HCT116 (cell line): ENCODE data around the gene MKI67. TPM values are rescaled to one million over a fixed set of nuclear protein-coding genes. Genes with fewer than 3 reads are reported as not detected.

ENCODE experiments used
- ATAC-seq: fragments of 200-7000 bp; cut with Tn5 transposase; 2 replicates; pipeline ENCODE4 v1.9.1; 2020; ENCODE audit warnings: mild to moderate bottlenecking, moderate library complexity
- BruUV-seq: library from RNA; stranded (reverse); fragments of 400-500 nt; replicated peaks from 2 replicates; lab custom pipeline; 2021; lab: Mats Ljungman, UMichigan
- CTCF ChIA-PET: fragments of 300-600 bp; sonication (Branson Sonifier 250); formaldehyde crosslinking; loops from one replicate; lab custom pipeline; 2021; ENCODE audit warnings: antibody characterized with exemption; lab: Charles Lee
- POLR2A ChIA-PET: fragments of 300-600, 350-600 bp; sonication (Branson Sonifier 250); formaldehyde crosslinking; loops from one replicate; lab custom pipeline; 2021; ENCODE audit warnings: antibody characterized with exemption; lab: Charles Lee
- RAD21 ChIA-PET, 2 experiments: fragments of 300-600 bp; sonication (Branson Sonifier 250); formaldehyde crosslinking; loops; one replicate each; lab custom pipeline; 2023; ENCODE audit warnings: low total read pairs in 2 of 2; ENCODE audit not compliant: uncharacterized antibody in 2 of 2, unreplicated experiment in 2 of 2, low non-redundant PET in 1 of 2; lab: Charles Lee
- DNase-seq: peaks from one replicate; pipeline ENCODE4 v3.0.0-alpha.2; 2010; ENCODE audit warnings: low read depth, low spot score
- H2AFZ ChIP-seq: fragments of 200-600 bp; shearing (Covaris generic), sonication (generic); 2 replicates; pipeline ENCODE4 v1.6.1; 2017; ENCODE audit warnings: low read depth, mixed run types, mixed read lengths, antibody characterized with exemption, low read length; ENCODE audit not compliant: poor library complexity, severe bottlenecking
- H3K27ac ChIP-seq: 2 replicates; pipeline ENCODE4 v1.5.1; 2012; ENCODE audit warnings: low read depth, low read length
- H3K27me3 ChIP-seq: fragments of 200-600 bp; sonication (generic); 2 replicates; pipeline ENCODE4 v1.6.1; 2016; ENCODE audit warnings: mixed run types, low read length, mixed read lengths; ENCODE audit not compliant: insufficient read depth
- H3K36me3 ChIP-seq, 2 experiments: fragments of 200-500 bp in 1 of 2; fragments of 200-600 bp in 1 of 2; sonication (Bioruptor generic) in 1 of 2; sonication (generic) in 1 of 2; 2 replicates each; pipeline versions ENCODE4 v1.5.1 to v1.6.1; 2014 to 2016; ENCODE audit warnings: low read length in 2 of 2, inconsistent platforms in 1 of 2, mixed read lengths in 1 of 2, mixed run types in 1 of 2; ENCODE audit not compliant: insufficient read depth in 2 of 2, control insufficient read depth in 1 of 2
- H3K4me1 ChIP-seq, 2 experiments: fragments of 200-600 bp in 1 of 2; sonication (generic) in 1 of 2; 2 replicates each; pipeline versions ENCODE4 v1.5.1 to v1.6.1; 2012 to 2017; ENCODE audit warnings: low read length in 2 of 2, inconsistent platforms in 1 of 2, mild to moderate bottlenecking in 1 of 2, mixed read lengths in 1 of 2, mixed run types in 1 of 2, moderate library complexity in 1 of 2; ENCODE audit not compliant: insufficient read depth in 2 of 2, control insufficient read depth in 1 of 2
- H3K4me2 ChIP-seq: fragments of 200-600 bp; sonication (generic); 2 replicates; pipeline ENCODE4 v1.6.1; 2017; ENCODE audit warnings: mixed run types, low read length, mixed read lengths
- H3K4me3 ChIP-seq, 2 experiments: fragments of 200-600 bp in 1 of 2; sonication (generic) in 1 of 2; replicated peaks in 1 of 2; 2 replicates each; pipeline ENCODE4 v1.5.1; 2011 to 2016; ENCODE audit warnings: low read length in 2 of 2, control low read depth in 1 of 2, low read depth in 1 of 2, mild to moderate bottlenecking in 1 of 2, mixed read lengths in 1 of 2, mixed run types in 1 of 2
- H3K79me2 ChIP-seq: fragments of 200-600 bp; sonication (generic); 2 replicates; pipeline ENCODE4 v1.6.1; 2017; ENCODE audit warnings: mild to moderate bottlenecking, mixed run types, low read length, moderate library complexity, mixed read lengths; ENCODE audit not compliant: insufficient read depth
- H3K9ac ChIP-seq: fragments of 200-600 bp; sonication (generic); 2 replicates; pipeline ENCODE4 v1.6.1; 2016; ENCODE audit warnings: low read length, mixed read lengths
- H3K9me2 ChIP-seq: fragments of 200-600 bp; sonication (generic), shearing (Covaris generic); 2 replicates; pipeline ENCODE4 v1.6.1; 2017; ENCODE audit warnings: mixed run types, mild to moderate bottlenecking, moderate library complexity; ENCODE audit not compliant: insufficient read depth
- H3K9me3 ChIP-seq, 2 experiments: fragments of 200-500 bp in 1 of 2; fragments of 200-600 bp in 1 of 2; sonication (Bioruptor generic) in 1 of 2; sonication (generic) in 1 of 2; 2 replicates each; pipeline ENCODE4 v1.6.1; 2014 to 2017; ENCODE audit warnings: low read length in 2 of 2, mixed read lengths in 2 of 2, inconsistent platforms in 1 of 2, low read depth in 1 of 2, mild to moderate bottlenecking in 1 of 2, mixed run types in 1 of 2, moderate library complexity in 1 of 2; ENCODE audit not compliant: control insufficient read depth in 1 of 2, insufficient read depth in 1 of 2
- H4K20me1 ChIP-seq: fragments of 200-600 bp; sonication (generic), shearing (Covaris generic); 2 replicates; pipeline ENCODE4 v1.6.1; 2017; ENCODE audit warnings: mixed run types, mild to moderate bottlenecking, moderate library complexity; ENCODE audit not compliant: insufficient read depth
- CBX3 ChIP-seq: IDR thresholded peaks from 2 replicates; pipeline ENCODE4 v1.6.1; 2012; ENCODE audit warnings: low read depth
- EGR1 ChIP-seq: IDR thresholded peaks from 2 replicates; pipeline ENCODE4 v1.6.1; 2012; ENCODE audit warnings: low read depth
- ELF1 ChIP-seq: IDR thresholded peaks from 2 replicates; pipeline ENCODE4 v1.6.1; 2012; ENCODE audit warnings: low read depth, borderline replicate concordance
- EZH2phosphoT487 ChIP-seq: fragments of 200-600 bp; IDR thresholded peaks from 2 replicates; pipeline ENCODE4 v1.6.1; 2018; ENCODE audit warnings: antibody characterized with exemption, borderline replicate concordance
- JUND ChIP-seq: IDR thresholded peaks from 2 replicates; pipeline ENCODE4 v1.6.1; 2012
- RAD21 ChIP-seq: IDR thresholded peaks from 2 replicates; pipeline ENCODE4 v1.6.1; 2012; ENCODE audit warnings: low read depth, mild to moderate bottlenecking
- SRF ChIP-seq: IDR thresholded peaks from 2 replicates; pipeline ENCODE4 v1.6.1; 2012; ENCODE audit warnings: low read depth
- TCF7L2 ChIP-seq: IDR thresholded peaks from 2 replicates; pipeline ENCODE4 v1.7.0; 2011; ENCODE audit warnings: borderline replicate concordance, inconsistent platforms; ENCODE audit not compliant: insufficient read depth, insufficient read length; ENCODE audit errors: extremely low read depth
- intact Hi-C: fragments of 100-400 bp; cut with micrococcal nuclease; formaldehyde crosslinking; loops from 2 replicates; pipeline ENCODE4 v1.10.0; 2022
- total RNA-seq: library from RNA; stranded (reverse); gene quantifications from one replicate; pipeline ENCODE4 v1.2.1, GENCODE V29; 2021; ENCODE audit not compliant: unreplicated experiment
- TF ChIP-seq, protein P1 (sequence below): IDR thresholded peaks from 2 replicates; pipeline ENCODE4 v1.6.1; 2011; ENCODE audit warnings: mild to moderate bottlenecking, low read length, moderate library complexity; ENCODE audit not compliant: insufficient replicate concordance; ENCODE audit errors: extremely low read depth
- TF ChIP-seq, protein P2 (sequence below), 3 experiments: fragments of 200-600 bp in 1 of 3; sonication (generic) in 1 of 3; IDR thresholded peaks in 2 of 3; conservative IDR thresholded peaks in 1 of 3; 2 replicates each; pipeline ENCODE4 v1.5.1; 2012 to 2017; ENCODE audit warnings: low read depth in 2 of 3, low read length in 2 of 3, antibody characterized with exemption in 1 of 3, borderline replicate concordance in 1 of 3, control low read depth in 1 of 3, mild to moderate bottlenecking in 1 of 3, mixed read lengths in 1 of 3, mixed run types in 1 of 3, moderate library complexity in 1 of 3; ENCODE audit not compliant: insufficient read depth in 1 of 3
- TF ChIP-seq, protein P3 (sequence below): IDR thresholded peaks from 2 replicates; pipeline ENCODE4 v1.6.1; 2012

Gene MKI67
- total RNA-seq, 1 experiment from 2014 or later: 202 TPM

DNA sequence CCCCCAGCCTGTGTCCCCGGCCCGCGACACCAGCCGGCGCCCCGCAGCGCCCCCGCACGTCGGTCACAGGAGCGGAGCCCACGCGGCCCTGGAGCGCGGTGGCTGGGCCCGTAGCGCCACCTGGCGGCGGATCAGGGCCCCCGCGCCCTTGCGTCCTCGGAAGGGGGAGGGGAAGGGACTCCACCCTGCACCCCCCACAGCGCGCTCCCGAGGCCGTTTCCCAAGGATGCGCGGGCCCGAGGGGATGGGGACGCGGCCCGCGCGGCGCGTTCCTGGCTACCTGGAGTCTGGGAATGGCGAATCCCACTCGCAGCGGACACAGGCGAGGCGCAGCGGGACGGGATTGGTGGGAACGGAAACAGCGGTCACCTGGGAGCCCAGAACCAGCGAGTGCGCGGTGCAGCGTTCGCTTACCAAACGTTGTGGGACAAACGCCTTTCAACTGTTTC is 23.8 kb upstream of the MKI67 start:
- CTCF ChIA-PET: interaction anchor here (0.9 to 3.1 kb wide), 5 partner anchors 16 to 74 kb away, joined by 3 to 14 read pairs (median 4); no protein-coding TSS in a partner anchor
- POLR2A ChIA-PET: no interaction called here
- Histone ChIP-seq H3K9me2 (no peaks in the 10 kb centered on the region), H3K9ac (no peak overlapping the region), H3K36me3 (no peaks in the 10 kb centered on the region), H3K4me3 (no peak overlapping the region), H2AFZ (peak overlapping the region; percentile 90), H3K79me2 (no peaks in the 10 kb centered on the region), H3K4me1 (peaks cover 0 to 10% of the 10 kb centered on the region in 2 experiments; a peak in 2 of 4 replicates), H3K4me2 (peak overlapping the region; percentile 40; the same call in 1 of the 2 replicates), H4K20me1 (no peaks in the 10 kb centered on the region), H3K27me3 (no peaks in the 10 kb centered on the region), H3K9me3 (no peaks in the 10 kb centered on the region), H3K27ac (no peak overlapping the region)
- RAD21 ChIA-PET: no interaction called here
- ATAC-seq (peak; percentile 97), DNase-seq (peak; percentile 53)
- TF ChIP-seq EZH2phosphoT487: no peak
- TF ChIP-seq TCF7L2: peak; percentile 34
- TF ChIP-seq, protein P1, sequence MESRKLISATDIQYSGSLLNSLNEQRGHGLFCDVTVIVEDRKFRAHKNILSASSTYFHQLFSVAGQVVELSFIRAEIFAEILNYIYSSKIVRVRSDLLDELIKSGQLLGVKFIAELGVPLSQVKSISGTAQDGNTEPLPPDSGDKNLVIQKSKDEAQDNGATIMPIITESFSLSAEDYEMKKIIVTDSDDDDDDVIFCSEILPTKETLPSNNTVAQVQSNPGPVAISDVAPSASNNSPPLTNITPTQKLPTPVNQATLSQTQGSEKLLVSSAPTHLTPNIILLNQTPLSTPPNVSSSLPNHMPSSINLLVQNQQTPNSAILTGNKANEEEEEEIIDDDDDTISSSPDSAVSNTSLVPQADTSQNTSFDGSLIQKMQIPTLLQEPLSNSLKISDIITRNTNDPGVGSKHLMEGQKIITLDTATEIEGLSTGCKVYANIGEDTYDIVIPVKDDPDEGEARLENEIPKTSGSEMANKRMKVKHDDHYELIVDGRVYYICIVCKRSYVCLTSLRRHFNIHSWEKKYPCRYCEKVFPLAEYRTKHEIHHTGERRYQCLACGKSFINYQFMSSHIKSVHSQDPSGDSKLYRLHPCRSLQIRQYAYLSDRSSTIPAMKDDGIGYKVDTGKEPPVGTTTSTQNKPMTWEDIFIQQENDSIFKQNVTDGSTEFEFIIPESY: no peak
- TF ChIP-seq SRF: no peak
- TF ChIP-seq, protein P2, sequence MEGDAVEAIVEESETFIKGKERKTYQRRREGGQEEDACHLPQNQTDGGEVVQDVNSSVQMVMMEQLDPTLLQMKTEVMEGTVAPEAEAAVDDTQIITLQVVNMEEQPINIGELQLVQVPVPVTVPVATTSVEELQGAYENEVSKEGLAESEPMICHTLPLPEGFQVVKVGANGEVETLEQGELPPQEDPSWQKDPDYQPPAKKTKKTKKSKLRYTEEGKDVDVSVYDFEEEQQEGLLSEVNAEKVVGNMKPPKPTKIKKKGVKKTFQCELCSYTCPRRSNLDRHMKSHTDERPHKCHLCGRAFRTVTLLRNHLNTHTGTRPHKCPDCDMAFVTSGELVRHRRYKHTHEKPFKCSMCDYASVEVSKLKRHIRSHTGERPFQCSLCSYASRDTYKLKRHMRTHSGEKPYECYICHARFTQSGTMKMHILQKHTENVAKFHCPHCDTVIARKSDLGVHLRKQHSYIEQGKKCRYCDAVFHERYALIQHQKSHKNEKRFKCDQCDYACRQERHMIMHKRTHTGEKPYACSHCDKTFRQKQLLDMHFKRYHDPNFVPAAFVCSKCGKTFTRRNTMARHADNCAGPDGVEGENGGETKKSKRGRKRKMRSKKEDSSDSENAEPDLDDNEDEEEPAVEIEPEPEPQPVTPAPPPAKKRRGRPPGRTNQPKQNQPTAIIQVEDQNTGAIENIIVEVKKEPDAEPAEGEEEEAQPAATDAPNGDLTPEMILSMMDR (IDR thresholded peaks at IDR 0.05 in 2 of 3, conservative IDR thresholded peaks at IDR 0.05 in 1 of 3; ENCODE audit: borderline replicate concordance in 1 of 3, insufficient read depth in 1 of 3, low read depth in 2 of 3, low read length in 2 of 3): peak; percentile 87 to 99 (median 98)
- no peak for TF ChIP-seq ELF1
- TF ChIP-seq EGR1: 0 out of 2 replicates have a peak, but pooled peaks have one; percentile 13
- TF ChIP-seq CBX3: peak; percentile 65; the same call in 1 of the 2 replicates
- TF ChIP-seq JUND: no peak
- TF ChIP-seq RAD21: peak; percentile 95
- TF ChIP-seq, protein P3, sequence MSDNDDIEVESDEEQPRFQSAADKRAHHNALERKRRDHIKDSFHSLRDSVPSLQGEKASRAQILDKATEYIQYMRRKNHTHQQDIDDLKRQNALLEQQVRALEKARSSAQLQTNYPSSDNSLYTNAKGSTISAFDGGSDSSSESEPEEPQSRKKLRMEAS: peak; percentile 73
- no TSS peak for BruUV-seq
- intact Hi-C loops: loop anchor here (1.0 to 5.0 kb wide), 3 partner anchors 72 to 433 kb away; no protein-coding TSS in a partner anchor
